ENCODE measurements around the gene YEATS2.

DNA sequence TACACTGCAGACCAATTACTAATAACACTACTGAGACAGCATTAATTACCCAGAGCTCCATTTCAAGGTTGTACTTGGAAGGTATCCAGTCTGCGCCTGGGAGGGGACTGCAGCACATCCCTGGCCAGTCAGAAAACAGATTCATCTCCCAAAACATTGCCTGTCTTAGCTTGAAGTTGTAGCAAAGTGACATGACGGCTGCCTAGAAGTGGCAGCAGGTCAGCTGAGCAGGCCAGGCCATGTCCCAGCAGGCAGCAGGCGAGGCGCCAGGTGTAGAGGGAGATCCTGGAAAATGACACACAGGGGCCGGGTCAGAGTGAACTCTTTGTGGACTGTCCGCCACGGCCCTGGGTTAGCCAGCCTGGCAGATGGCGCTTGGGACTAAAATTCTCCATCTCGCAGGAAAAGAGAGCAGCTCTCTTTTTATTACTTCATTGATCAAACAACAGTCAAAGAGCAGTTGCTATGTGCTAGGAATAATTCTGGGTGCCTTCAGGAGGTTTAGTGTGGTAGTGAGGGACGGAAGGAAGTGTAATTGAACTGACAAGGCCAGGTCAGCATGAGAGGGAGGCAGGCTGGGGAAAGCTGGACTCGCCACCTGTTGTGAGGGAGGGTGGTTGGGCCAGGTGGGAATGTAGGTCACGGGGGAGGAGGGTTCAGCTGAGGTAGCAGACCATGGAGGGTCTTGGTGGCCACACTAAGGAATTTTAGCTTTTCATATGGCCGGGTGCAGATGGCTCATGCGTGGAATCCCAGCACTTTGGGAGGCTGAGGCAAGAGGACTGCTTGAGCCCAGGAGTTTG lies 129.1 kb downstream of the YEATS2 start:
- TF ChIP-seq, protein P1, sequence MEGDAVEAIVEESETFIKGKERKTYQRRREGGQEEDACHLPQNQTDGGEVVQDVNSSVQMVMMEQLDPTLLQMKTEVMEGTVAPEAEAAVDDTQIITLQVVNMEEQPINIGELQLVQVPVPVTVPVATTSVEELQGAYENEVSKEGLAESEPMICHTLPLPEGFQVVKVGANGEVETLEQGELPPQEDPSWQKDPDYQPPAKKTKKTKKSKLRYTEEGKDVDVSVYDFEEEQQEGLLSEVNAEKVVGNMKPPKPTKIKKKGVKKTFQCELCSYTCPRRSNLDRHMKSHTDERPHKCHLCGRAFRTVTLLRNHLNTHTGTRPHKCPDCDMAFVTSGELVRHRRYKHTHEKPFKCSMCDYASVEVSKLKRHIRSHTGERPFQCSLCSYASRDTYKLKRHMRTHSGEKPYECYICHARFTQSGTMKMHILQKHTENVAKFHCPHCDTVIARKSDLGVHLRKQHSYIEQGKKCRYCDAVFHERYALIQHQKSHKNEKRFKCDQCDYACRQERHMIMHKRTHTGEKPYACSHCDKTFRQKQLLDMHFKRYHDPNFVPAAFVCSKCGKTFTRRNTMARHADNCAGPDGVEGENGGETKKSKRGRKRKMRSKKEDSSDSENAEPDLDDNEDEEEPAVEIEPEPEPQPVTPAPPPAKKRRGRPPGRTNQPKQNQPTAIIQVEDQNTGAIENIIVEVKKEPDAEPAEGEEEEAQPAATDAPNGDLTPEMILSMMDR (IDR thresholded peaks at IDR 0.05), result no peak
- TF ChIP-seq POLR2A (IDR thresholded peaks at IDR 0.05), result no peak
